HG02642 (cell line): ENCODE data around the gene TMC2.
"Not testable (repeated sequence)": the region's sequence is repeated elsewhere in the genome, so short reads cannot be mapped to it uniquely, and the experiment has no call there.

ENCODE experiments used
- ATAC-seq: cut with Tn5 transposase; IDR thresholded peaks from one replicate; pipeline ENCODE4 v1.9.1; 2021; ENCODE audit warnings: mild to moderate bottlenecking; ENCODE audit not compliant: unreplicated experiment, poor library complexity

The TMC2 gene, protein sequence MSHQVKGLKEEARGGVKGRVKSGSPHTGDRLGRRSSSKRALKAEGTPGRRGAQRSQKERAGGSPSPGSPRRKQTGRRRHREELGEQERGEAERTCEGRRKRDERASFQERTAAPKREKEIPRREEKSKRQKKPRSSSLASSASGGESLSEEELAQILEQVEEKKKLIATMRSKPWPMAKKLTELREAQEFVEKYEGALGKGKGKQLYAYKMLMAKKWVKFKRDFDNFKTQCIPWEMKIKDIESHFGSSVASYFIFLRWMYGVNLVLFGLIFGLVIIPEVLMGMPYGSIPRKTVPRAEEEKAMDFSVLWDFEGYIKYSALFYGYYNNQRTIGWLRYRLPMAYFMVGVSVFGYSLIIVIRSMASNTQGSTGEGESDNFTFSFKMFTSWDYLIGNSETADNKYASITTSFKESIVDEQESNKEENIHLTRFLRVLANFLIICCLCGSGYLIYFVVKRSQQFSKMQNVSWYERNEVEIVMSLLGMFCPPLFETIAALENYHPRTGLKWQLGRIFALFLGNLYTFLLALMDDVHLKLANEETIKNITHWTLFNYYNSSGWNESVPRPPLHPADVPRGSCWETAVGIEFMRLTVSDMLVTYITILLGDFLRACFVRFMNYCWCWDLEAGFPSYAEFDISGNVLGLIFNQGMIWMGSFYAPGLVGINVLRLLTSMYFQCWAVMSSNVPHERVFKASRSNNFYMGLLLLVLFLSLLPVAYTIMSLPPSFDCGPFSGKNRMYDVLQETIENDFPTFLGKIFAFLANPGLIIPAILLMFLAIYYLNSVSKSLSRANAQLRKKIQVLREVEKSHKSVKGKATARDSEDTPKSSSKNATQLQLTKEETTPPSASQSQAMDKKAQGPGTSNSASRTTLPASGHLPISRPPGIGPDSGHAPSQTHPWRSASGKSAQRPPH

DNA sequence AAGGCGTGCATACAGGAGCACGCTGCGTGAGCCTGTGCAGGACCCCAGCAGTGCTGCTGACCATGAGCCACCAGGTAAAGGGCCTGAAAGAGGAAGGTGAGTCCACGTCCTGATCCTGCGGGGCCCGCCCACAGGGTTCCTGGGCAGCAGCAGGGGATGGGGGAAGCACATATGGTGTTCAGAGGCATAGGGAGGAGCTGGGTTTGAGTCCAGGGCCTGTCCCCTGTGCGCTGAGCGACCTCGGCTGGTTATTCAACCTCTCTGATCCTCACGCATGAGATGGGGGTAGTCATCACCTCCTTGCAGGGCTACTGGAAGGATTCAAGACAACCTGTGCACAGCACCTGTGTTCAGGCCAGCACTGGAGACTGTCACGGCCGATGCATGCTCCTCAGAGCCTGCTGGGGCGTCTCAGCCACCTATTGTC, at the start of gene TMC2:
TMC2 (plus strand) TSS at position 14 of the 427 bp plus-strand sequence; CDS start at position 63, 49 bp downstream.
- no peak for ATAC-seq

DNA sequence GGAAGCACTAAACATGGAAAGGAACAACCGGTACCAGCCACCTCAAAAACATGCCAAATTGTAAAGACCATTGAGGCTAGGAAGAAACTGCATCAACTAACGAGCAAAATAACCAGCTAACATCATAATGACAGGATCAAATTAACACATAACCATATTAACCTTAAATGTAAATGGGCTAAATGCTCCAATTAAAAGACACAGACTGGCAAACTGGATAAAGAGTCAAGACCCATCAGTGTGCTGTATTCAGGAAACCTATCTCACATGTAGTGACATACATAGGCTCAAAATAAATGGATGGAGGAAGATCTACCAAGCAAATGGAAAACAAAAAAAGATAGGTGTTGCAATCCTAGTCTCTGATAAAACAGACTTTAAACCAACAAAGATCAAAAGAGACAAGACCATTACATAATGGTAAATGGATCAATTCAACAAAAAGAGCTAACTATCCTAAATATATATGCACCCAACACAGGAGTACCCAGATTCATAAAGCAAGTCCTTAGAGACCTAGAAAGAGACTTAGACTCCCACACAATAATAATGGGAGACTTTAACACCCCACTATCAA, 33.5 kb upstream of the TMC2 start:
- ATAC-seq = not testable (repeated sequence)

DNA sequence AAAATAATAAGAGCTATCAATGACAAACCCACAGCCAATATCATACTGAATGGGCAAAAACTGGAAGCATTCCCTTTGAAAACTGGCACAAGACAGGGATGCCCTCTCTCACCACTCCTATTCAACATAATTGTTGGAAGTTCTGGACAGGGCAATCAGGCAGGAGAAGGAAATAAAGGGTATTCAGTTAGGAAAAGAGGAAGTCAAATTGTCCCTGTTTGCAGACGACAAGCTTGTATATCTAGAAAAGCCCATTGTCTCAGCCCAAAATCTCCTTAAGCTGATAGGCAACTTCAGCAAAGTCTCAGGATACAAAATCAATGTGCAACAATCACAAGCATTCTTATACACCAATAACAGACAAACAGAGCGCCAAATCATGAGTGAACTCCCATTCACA, 31.6 kb upstream of the TMC2 start:
- ATAC-seq = not testable (repeated sequence)

DNA sequence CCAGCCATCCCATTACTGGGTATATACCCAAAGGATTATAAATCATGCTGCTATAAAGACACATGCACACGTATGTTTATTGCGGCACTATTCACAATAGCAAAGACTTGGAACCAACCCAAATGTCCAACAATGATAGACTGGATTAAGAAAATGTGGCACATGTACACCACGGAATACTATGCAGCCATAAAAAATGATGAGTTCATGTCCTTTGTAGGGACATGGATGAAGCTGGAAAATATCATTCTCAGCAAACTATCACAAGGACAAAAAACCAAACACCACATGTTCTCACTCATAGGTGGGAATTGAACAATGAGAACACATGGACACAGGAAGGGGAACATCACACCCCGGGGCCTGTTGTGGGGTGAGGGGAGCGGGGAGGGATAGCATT, 29.9 kb upstream of the TMC2 start:
- ATAC-seq = not testable (repeated sequence)

DNA sequence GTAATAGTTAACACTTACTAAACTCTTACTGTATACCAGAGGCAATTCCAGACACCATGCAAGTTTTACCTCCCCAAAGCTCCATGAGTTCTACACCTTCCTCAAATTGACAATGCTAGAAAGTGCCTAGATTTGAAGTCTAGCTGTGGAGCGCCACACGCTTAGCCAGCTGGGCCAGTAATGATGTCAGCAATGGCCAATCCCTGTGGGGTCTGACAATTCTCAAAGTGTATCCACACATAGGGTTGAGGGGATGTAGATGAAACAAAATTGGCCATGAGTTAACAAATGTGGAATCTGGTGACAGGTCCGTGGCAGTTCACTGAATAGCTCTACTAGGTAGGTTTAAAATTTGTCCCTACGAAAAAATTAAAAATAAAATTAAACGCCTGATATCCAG, 28.9 kb upstream of the TMC2 start:
- ATAC-seq = no peak

DNA sequence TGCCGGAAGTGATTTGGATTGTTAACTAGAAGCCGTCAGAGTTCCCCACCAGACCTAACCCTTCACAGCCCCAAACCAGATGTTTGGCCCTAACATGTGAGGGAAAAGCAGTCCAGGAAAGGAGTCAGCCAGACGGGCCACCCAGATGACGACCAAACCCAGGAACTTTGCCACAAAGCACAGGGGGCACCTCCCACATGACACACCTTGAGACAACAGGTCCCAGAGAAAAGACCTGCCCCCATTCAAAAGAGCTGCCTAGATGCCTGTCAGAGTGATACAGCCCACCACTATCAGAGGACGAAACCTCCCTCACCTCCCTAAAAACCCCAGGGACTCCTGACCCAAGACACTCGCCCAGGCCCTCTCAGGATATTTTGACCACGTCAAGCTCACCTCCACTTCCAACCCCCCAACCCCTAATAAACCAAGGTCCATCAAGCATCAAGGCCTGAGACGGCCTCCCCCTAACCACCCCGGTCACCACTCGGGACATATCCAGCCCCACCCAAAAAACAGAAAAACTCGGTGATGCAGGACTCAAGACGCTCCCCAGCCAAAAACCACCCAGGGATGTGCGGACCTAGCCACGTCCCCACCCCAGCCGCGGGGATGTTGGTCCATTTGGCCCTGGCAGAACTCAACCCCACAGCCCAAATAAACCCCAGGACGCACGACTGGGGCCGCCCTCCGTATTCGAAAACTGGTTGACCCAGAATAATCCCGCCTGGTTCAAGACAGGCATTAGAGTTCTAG, 28.3 kb upstream of the TMC2 start:
- ATAC-seq = peak; percentile 3

DNA sequence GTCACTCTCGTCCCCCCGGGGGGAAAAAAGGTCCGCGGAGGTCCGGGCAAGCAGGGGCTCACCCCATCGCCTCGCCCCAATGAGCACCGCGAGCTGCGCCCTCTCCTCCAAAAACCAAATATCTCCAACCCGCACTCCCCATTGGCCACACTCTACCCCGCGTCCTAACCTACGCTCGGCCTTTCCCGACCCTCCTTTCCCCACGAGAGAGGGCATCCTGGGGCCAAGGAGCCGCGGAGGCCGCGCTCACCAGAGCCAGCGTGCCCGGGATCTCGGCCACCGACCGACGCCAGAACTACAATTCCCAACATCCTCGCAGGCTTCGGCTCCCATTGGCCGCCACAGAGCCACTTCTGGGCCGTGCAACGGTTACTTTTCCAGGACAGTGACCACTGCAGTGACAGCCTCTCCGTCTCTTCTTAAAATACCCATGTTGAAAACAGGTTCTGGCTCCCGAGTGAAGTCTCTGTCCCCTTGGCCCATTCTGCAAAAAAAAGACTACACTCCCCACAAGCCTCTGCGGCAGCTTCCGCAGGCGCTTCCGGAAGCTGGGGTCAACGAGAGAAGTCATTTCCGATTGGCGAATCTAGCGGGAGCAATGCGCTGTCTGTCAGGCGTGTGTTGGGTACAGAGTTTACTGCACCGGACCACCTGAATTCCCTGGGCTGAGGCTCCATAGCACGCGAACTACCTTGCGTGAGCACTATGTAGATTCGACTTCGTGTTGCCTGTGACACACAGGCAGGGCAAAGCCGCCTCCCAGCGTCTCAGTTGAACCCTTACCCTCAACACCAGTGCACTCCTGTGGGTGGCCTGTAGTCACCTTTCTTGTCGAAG, 27.5 kb upstream of the TMC2 start, which contains the start of gene ZNF343:
ZNF343 (minus strand) TSS at position 285 of the 837 bp plus-strand sequence. CDS start 15,020 bp downstream, outside the sequence.
- ATAC-seq = peak; percentile 95

DNA sequence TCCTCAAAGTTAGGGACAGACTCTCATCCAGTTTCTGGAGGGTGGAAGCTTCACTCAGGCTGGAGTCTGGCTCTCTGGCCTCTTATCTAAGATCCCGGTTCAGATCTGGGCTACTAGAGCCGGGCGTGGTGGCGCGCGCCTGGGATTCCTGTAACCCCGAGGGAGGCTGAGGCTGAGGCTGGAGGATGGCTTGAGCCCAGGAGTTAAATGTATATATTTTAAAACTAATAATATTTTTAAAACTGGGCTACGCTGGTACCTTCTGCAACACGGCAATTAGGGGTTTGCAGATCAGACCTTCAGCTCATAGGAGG, 26.9 kb upstream of the TMC2 start:
- no peak for ATAC-seq

DNA sequence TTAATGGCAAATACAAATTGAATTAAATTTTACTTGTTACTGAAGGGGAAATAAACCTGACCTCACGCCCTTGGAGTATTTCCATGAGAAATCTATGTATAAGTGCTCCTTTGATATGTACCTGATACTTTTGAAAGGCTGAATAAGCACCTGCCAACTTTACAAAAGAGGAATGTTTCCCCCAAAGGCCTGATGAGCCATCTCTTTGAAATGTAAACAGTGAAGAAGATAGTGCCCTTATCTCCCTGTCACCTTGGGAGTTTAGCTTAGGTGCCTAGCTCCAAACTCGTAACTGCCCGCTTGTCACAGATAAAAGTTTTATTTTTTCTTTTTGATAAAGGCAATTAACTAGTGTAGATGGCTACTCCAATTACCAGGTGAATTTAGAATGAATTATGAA, 26.6 kb upstream of the TMC2 start:
- no peak for ATAC-seq

DNA sequence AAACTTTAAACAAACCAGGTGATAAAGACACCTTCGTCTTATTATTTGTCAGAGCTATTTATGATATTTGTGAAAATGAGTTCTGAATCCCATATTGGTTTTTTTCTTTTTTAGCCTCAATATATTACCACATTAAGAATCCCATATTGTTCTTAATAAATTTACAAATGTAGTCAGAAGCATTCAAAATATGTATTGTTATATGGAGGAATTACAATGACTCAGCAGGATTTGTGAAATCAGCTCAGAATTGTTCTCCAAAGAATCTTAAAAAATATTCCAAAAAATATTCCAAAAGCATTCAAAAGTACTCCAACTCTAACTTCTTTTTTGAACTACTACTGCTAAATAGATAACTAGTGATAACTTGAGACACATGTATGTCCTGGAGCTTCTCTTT, 21.2 kb upstream of the TMC2 start:
- no peak for ATAC-seq

DNA sequence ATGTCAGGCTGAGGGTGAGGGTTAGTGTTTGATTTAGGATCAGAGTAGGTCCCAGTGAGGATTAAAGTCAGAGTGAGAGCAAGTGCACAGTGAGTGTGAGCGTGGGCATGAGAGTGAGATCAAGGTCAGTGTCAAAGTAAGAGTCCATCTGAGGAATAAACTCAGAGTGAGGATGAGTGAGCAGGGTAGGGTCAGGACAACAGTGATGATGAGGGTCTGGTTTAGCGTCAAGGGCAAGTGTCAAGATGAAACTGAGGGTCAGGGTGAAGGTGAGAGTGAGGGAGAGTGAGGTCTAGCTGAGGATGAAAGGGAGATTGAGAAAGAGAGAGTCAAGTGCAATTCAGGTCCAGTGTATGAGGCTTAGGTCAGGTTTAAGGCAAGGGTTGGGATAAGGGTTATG, 20.0 kb upstream of the TMC2 start:
- ATAC-seq = no peak

DNA sequence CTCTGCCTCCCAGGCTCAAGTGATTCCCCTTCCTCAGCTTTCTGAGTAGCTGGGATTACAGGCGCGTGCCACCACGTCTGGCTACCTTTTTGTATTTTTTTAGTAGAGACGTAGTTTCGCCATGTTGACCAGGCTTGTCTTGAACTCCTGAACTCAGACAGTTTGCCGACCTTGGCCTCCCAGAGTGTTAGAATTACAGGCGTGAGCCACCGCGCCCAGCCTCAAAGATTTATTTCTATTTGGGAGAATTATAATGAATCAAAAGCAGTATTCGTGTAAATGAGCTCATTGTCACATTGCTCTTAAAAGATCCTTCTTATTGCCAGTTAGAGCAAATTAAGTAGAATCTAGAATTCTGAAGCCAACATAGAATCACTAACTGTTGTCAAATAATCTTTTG, 18.3 kb upstream of the TMC2 start:
- ATAC-seq = no peak

DNA sequence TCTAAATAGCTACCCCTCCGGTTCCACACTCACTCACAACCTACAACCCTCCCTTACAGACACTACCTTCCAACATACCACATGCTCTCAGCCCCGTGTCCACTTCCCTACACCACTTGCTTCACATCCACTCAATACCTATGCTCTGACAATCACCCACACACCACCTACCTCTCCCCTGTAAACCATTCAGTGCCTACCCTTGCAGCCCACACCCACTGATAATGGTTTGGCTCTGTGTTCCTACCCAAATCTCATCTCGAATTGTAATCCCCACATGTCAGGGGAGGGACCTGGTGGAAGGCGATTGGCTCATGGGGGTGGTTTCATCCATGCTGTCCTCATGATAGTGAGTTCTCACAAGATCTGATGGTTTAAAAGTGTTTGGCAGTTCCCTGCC, 17.8 kb upstream of the TMC2 start:
- ATAC-seq = no peak

DNA sequence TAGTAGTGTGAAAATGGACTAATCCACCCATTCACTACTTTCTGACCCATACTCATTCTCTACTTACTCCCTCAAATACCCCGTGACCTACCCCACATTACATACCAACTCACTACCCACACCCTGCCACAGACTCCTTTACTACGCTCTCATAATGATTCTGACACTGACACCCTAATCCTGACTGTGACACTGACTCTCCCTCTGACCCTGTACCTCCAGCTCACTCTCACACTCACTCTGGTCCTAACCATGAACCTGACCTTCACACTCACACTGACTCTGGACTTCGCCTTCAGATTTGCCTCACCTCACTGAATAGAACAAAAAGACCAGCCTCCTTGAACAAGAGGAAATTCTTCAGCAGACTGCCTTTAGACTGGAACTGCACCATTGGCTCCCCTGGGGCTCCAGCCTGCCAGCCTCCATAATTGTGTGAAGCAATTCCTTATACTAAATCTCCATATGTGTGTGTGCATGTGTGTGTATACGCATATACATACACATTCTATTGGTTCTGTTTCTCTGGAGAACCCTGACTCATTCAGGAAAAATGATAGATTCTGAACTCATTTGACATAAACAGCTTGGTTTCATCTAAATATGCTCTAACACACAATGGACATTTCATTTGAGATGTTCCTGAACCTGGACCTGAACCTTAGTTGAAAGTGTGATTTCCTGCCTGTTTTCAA, 17.1 kb upstream of the TMC2 start:
- ATAC-seq = no peak

DNA sequence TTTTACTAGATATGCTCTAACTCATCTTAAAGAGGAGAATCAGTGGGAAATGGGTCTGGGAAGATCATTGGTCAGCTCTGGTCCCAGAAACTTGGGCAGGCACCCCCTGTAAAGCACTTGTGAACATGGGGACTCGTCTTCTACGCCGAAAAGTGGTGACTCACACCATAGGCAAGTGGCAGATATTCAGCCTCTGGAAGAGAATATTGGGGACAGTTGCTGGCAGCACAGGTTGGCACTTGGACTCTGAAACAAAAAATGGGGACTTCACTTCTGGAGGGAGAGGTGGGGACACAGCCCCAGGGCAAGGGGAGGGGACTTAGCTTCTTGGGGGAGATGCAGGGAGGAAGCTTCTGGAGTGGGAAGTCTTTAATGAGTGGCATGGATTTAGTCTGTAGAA, 15.8 kb upstream of the TMC2 start:
- no peak for ATAC-seq

DNA sequence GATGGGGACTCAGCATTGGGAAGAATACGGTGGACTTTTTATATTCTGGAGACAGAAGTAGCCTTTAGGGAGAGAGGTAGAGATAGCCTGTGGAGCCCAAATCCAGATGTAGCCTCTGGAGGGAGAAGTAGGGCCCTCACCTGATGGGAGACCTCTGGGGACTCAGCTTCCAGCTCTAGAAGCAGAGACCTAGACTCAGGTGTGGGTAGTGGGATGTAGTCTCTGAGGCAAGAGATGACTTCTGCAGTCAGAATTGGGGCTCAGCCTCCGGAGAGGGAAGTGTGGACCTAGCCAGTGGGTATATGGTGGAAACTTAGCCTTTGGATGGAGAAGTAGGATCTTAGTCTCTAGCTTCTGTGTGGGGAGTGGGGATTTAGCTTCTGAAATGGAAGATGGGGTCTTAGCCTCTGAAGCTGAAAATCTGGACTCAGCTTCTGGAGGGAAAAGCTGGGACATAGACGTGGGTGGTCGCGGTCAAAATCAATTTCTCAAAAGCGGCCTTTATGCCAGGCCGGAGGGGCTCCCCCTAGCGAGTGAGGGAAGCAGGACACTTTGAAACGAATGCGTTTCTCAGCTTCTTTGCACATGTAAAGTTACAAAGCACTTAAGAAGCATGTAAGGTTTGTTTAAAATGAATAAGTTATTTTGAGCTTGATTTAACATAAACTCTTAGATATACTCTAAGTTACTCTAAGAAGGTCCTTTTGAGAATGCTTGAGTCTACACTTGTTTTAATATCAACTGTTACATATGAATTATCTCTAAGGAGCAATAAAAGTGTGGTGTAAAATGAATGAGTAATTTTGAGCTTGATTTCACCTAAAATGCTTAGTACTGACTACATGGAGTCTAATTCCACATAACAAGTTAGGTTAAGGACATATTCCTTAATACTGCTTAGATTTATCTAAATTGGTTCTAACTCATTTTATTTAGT, 14.7 kb upstream of the TMC2 start:
- no peak for ATAC-seq

DNA sequence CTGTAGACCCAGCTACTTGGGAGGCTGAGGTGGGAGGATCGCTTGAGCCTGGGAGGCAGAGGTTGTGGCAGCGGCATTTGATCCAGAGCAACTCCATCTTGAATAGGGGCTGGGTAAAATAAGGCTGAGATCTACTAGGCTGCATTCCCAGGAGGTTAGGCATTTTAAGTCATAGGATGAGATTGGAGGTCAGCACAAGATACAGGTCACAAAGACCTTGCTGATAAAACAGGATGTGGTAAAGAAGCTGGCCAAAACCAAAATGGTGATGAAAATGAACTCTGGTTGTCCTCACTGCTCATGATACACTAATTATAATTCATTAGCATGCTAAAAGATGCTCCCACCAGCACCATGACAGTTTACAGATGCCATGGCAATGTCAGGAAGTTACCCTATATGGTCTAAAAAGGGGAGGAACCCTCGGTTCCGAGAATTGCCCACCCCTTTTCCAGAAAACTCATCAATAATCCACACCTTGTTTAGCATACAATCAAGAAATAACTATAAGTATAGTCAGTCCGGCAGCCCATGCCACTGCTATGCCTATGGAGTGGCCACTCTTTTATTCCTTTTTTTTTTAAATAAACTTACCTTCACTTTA, 13.4 kb upstream of the TMC2 start:
- not testable (repeated sequence) for ATAC-seq
